Suprapubic skin (tissue), 4 donors: ENCODE results near the gene DPP10. TPM values are rescaled to one million over a fixed set of nuclear protein-coding genes. Genes with fewer than 3 reads are reported as not detected.

Experiments
- DNase-seq, 2 donors: peaks; one replicate each; pipeline ENCODE4 v3.0.0-alpha.2; 2019; ENCODE audit warnings: low spot score in 2 of 2
- H3K27ac ChIP-seq: fragments of 200-600 bp; sonication (generic); one replicate; pipeline ENCODE4 v1.5.1; 2019
- H3K27me3 ChIP-seq: fragments of 200-600 bp; sonication (generic); one replicate; pipeline ENCODE4 v1.5.1; 2019
- H3K36me3 ChIP-seq: fragments of 200-600 bp; sonication (generic); one replicate; pipeline ENCODE4 v1.5.1; 2019
- H3K4me1 ChIP-seq: fragments of 200-600 bp; sonication (generic); one replicate; pipeline ENCODE4 v1.5.1; 2019
- H3K4me3 ChIP-seq: fragments of 200-600 bp; sonication (generic); one replicate; pipeline ENCODE4 v1.5.1; 2019; ENCODE audit warnings: mild to moderate bottlenecking
- H3K9me3 ChIP-seq: fragments of 200-600 bp; sonication (generic); one replicate; pipeline ENCODE4 v1.5.1; 2019
- EP300 ChIP-seq: sonication (generic); formaldehyde crosslinking; IDR thresholded peaks from one replicate; pipeline ENCODE4 v1.6.1; 2017; ENCODE audit warnings: antibody characterized with exemption
- POLR2A ChIP-seq, 2 donors: fragments of 450-650 bp; IDR thresholded peaks; one replicate each; pipeline ENCODE4 v1.6.1; 2017; ENCODE audit warnings: antibody characterized with exemption in 2 of 2, mild to moderate bottlenecking in 2 of 2, moderate library complexity in 2 of 2
- POLR2AphosphoS5 ChIP-seq, 3 donors: sonication (generic); formaldehyde crosslinking; IDR thresholded peaks; one replicate each; pipeline ENCODE4 v1.6.1; 2017; ENCODE audit warnings: antibody characterized with exemption in 3 of 3
- WGBS: methylation state at CpG from one replicate; pipeline ENCODE4 v1.1.5; 2018; 5-methylcytosine and 5-hydroxymethylcytosine counted together
- total RNA-seq, 4 donors: library from RNA; depleted of rRNA; stranded (reverse); fragments of >200 nt; gene quantifications; one replicate each; pipeline ENCODE4 v1.1.0, GENCODE V29; 2016
- TF ChIP-seq, protein P1 (sequence below), 2 donors: fragments of 200-600 bp in 1 of 2; fragments of 450-650 bp in 1 of 2; sonication (generic) in 1 of 2; IDR thresholded peaks; one replicate each; pipeline ENCODE4 v1.5.1; 2016 to 2019; ENCODE audit warnings: antibody characterized with exemption in 2 of 2, mild to moderate bottlenecking in 1 of 2, moderate library complexity in 1 of 2

Gene DPP10
- total RNA-seq, 4 donors from 2014 or later, result 0.68 to 1.4 TPM; not detected in 2

- WGBS, result 86% methylated on average over 4 of the region's 4 CpGs
- Histone ChIP-seq H3K27ac (no peak overlapping the region), H3K4me3 (no peak overlapping the region), H3K27me3 (no peaks in the 10 kb centered on the region), H3K9me3 (no peaks in the 10 kb centered on the region), H3K4me1 (no peaks in the 10 kb centered on the region), H3K36me3 (no peaks in the 10 kb centered on the region)
- TF ChIP-seq POLR2AphosphoS5 (IDR thresholded peaks at IDR 0.05), result no peak
- TF ChIP-seq POLR2A (IDR thresholded peaks at IDR 0.05), result no peak
- no peak for TF ChIP-seq EP300
- TF ChIP-seq, protein P1, sequence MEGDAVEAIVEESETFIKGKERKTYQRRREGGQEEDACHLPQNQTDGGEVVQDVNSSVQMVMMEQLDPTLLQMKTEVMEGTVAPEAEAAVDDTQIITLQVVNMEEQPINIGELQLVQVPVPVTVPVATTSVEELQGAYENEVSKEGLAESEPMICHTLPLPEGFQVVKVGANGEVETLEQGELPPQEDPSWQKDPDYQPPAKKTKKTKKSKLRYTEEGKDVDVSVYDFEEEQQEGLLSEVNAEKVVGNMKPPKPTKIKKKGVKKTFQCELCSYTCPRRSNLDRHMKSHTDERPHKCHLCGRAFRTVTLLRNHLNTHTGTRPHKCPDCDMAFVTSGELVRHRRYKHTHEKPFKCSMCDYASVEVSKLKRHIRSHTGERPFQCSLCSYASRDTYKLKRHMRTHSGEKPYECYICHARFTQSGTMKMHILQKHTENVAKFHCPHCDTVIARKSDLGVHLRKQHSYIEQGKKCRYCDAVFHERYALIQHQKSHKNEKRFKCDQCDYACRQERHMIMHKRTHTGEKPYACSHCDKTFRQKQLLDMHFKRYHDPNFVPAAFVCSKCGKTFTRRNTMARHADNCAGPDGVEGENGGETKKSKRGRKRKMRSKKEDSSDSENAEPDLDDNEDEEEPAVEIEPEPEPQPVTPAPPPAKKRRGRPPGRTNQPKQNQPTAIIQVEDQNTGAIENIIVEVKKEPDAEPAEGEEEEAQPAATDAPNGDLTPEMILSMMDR (IDR thresholded peaks at IDR 0.05), result no peak
- DNase-seq, result no peak
Observed at GRCh38 chr2:115560666-115561065, 1118.2 kb downstream of the DPP10 start.

DNA sequence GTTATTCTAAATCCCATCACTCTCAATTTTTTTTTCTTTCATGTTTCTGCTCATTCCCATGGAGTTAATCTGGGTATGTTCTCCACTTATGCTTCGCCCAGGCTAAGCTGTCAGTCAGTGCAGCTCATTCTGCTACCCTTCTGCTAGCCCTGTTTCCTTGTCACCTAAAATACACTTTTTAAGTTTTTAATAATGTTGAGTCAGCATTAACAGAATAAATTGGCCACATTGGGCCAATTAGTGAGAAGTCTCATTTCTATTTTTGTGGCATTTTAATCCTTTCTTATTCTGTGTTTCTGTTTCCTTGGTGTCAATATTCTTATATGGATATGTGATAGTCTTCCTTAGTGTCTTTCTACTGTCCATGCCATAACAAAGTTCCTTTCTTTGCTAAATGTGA lies 1126.2 kb downstream of the DPP10 start:
- Histone ChIP-seq H3K36me3 (no peaks in the 10 kb centered on the region), H3K4me3 (no peak overlapping the region), H3K27me3 (no peaks in the 10 kb centered on the region), H3K4me1 (no peaks in the 10 kb centered on the region), H3K9me3 (no peaks in the 10 kb centered on the region), H3K27ac (no peak overlapping the region)
- 80% methylated on average over 1 of the region's 1 CpG for WGBS
- TF ChIP-seq EP300 (no peak), POLR2AphosphoS5 (IDR thresholded peaks at IDR 0.05) (no peak), POLR2A (IDR thresholded peaks at IDR 0.05) (no peak)
- TF ChIP-seq, protein P1 (IDR thresholded peaks at IDR 0.05), result no peak
- no peak for DNase-seq

DNA sequence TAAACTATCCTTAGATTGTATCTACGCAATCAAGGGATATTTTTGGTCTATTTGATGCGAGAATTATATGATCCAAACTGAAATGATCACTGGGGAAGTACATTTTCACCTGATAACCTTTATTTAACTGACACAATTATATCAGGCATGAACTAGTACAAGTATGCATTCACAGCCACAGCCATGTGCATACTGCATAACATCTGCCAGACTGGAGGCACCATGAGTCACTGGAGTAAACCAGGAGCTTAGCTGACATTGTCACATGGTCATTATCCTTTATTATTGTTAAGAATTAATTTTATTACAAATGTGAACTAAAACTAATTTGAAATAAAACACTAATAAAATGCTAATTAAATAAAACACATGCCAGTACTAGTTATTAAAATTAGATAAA lies 1127.1 kb downstream of the DPP10 start:
- no peaks in the 10 kb centered on the region for H3K36me3 ChIP-seq
- DNase-seq, result no peak
- no peaks in the 10 kb centered on the region for H3K27me3 ChIP-seq
- no peaks in the 10 kb centered on the region for H3K9me3 ChIP-seq
- no peak overlapping the region for H3K4me3 ChIP-seq
- 76% methylated on average over 2 of the region's 2 CpGs for WGBS
- no peak overlapping the region for H3K27ac ChIP-seq
- H3K4me1 ChIP-seq, result no peaks in the 10 kb centered on the region
- TF ChIP-seq, protein P1 (IDR thresholded peaks at IDR 0.05), result no peak
- TF ChIP-seq EP300, result no peak
- no peak for TF ChIP-seq POLR2AphosphoS5 (IDR thresholded peaks at IDR 0.05)
- TF ChIP-seq POLR2A (IDR thresholded peaks at IDR 0.05), result no peak

DNA sequence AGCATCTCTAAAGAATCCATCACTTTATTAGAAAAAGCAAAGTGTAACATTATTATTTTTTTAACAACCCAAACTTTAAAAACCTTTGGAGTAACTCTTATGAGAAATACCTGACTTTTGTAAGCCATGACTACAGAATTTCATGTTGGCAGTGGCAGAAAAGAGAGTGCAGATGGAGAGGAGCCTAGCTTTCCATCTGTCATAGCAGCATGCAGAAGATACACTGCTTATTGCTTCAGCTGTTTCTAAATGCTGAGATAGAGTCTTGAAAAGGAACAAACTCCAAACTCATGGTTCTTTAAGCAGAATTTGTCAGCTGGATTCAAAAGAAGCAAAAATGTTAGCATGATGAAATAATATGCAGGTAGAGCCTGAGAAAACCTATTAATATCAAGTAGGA lies 1130.3 kb downstream of the DPP10 start:
- DNase-seq, result no peak
- TF ChIP-seq EP300 (no peak), POLR2A (IDR thresholded peaks at IDR 0.05) (no peak), POLR2AphosphoS5 (IDR thresholded peaks at IDR 0.05) (no peak)
- TF ChIP-seq, protein P1 (IDR thresholded peaks at IDR 0.05), result no peak
- H3K4me3 ChIP-seq, result no peak overlapping the region
- no peaks in the 10 kb centered on the region for H3K4me1 ChIP-seq
- no peak overlapping the region for H3K27ac ChIP-seq
- peaks cover 5% of the 10 kb centered on the region for H3K9me3 ChIP-seq
- no peaks in the 10 kb centered on the region for H3K36me3 ChIP-seq
- no peaks in the 10 kb centered on the region for H3K27me3 ChIP-seq

DNA sequence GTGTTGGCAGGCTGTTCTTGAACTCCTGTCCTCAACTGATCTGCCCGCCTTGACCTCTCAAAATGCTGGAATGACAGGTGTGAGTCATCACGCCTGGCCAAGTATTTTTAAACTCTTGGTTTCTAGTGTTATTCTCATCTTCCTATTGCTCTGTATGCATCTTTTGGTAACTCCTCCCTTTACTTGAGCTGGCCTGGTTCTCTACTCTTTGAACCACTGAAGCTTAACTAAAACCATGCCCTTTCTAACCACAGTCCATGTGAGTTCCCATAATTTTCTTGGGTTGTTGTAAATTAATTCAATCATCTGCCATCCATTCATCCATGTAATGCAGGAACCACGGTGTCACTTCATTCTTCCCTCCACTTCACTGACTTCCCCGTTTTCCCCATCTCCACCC lies 1131.3 kb downstream of the DPP10 start:
- no peaks in the 10 kb centered on the region for H3K36me3 ChIP-seq
- peaks cover 5% of the 10 kb centered on the region for H3K9me3 ChIP-seq
- H3K4me3 ChIP-seq, result no peak overlapping the region
- DNase-seq, result no peak
- H3K27me3 ChIP-seq, result no peaks in the 10 kb centered on the region
- H3K27ac ChIP-seq, result no peak overlapping the region
- WGBS, result 81% methylated on average over 4 of the region's 4 CpGs
- TF ChIP-seq POLR2A (IDR thresholded peaks at IDR 0.05), result no peak
- TF ChIP-seq, protein P1 (IDR thresholded peaks at IDR 0.05), result no peak
- no peak for TF ChIP-seq POLR2AphosphoS5 (IDR thresholded peaks at IDR 0.05)
- TF ChIP-seq EP300, result no peak
- H3K4me1 ChIP-seq, result no peaks in the 10 kb centered on the region
